Right lobe of liver (tissue), 6 donors: ENCODE data around the gene CCDC71L. TPM values are rescaled to one million over a fixed set of nuclear protein-coding genes. Genes with fewer than 3 reads are reported as not detected.
"Not testable (repeated sequence)": the region's sequence is repeated elsewhere in the genome, so short reads cannot be mapped to it uniquely, and the experiment has no call there.

Experiments
- ATAC-seq, 4 donors: fragments of 200-7000 bp; cut with Tn5 transposase; one replicate each; pipeline ENCODE4 v1.9.1; 2020; ENCODE audit warnings: mild to moderate bottlenecking in 4 of 4, moderate library complexity in 4 of 4
- DNase-seq, 3 donors: peaks; one replicate each; pipeline ENCODE4 v3.0.0-alpha.2; 2020
- H3K27ac ChIP-seq, 3 donors: fragments of 200-600 bp; one replicate each; pipeline ENCODE4 v1.8.0; 2022
- H3K27me3 ChIP-seq, 2 donors: fragments of 200-600 bp; one replicate each; pipeline ENCODE4 v1.8.0; 2022
- H3K36me3 ChIP-seq, 4 donors: fragments of 200-600 bp; sonication (generic) in 1 of 4; one replicate each; pipeline versions ENCODE4 v1.5.1 to v1.8.0; 2017 to 2022; ENCODE audit warnings: control low read depth in 1 of 4
- H3K4me1 ChIP-seq, 4 donors: fragments of 200-600 bp; sonication (generic) in 1 of 4; one replicate each; pipeline versions ENCODE4 v1.5.1 to v1.8.0; 2017 to 2022; ENCODE audit warnings: control low read depth in 1 of 4
- H3K4me3 ChIP-seq, 3 donors: fragments of 200-600 bp; one replicate each; pipeline ENCODE4 v1.8.0; 2022
- H3K9me3 ChIP-seq, 4 donors: fragments of 200-600 bp; sonication (generic) in 1 of 4; one replicate each; pipeline versions ENCODE4 v1.5.1 to v1.8.0; 2017 to 2022; ENCODE audit warnings: control low read depth in 1 of 4
- POLR2A ChIP-seq: fragments of 450-650 bp; IDR thresholded peaks from one replicate; pipeline ENCODE4 v1.6.1; 2017; ENCODE audit warnings: antibody characterized with exemption, mild to moderate bottlenecking
- WGBS: methylation state at CpG from one replicate; pipeline ENCODE4 v1.1.6; 2018; ENCODE audit warnings: low coverage, low lambda C conversion rate; ENCODE audit not compliant: insufficient coverage; ENCODE audit errors: missing lambda C conversion rate; 5-methylcytosine and 5-hydroxymethylcytosine counted together
- intact Hi-C, 2 donors: fragments of 100-400 bp; cut with DNase I; formaldehyde crosslinking; loops; one replicate each; pipeline versions ENCODE4 v1.11.2 to v1.14.1; 2022
- total RNA-seq, 6 experiments: library from RNA; depleted of rRNA in 2 of 6; stranded (reverse); fragments of >200 nt in 2 of 6; fragmentation: NEBNext Ultra II Directional in 3 of 6; extraction: Animal tissue kit (Norgen Biotek cat#: 25700) in 3 of 6; gene quantifications; one replicate each; pipeline versions ENCODE4 v1.1.0 to v1.2.4, GENCODE V29; 2016 to 2023
- TF ChIP-seq, protein P1 (sequence below), 4 donors: fragments of 200-600 bp in 3 of 4; fragments of 450-650 bp in 1 of 4; IDR thresholded peaks; one replicate each; pipeline versions ENCODE4 v1.5.1 to v1.8.0; 2016 to 2022; ENCODE audit warnings: antibody characterized with exemption in 4 of 4, mild to moderate bottlenecking in 2 of 4
- donor health status: DM: no; HTN: yes; CAD: no.
- donor health status: DM: no; HTN: no; CAD: no.
- donor health status: DM: no; HTN: no; CAD: no.
- donor health status: DM: no; HTN: yes; CAD: no.
- donor health status: DM: no; HTN: yes; CAD: no.

The CCDC71L gene
- total RNA-seq, 6 experiments from 2014 or later: 8.6 to 45.7 (median 22.6) TPM

DNA sequence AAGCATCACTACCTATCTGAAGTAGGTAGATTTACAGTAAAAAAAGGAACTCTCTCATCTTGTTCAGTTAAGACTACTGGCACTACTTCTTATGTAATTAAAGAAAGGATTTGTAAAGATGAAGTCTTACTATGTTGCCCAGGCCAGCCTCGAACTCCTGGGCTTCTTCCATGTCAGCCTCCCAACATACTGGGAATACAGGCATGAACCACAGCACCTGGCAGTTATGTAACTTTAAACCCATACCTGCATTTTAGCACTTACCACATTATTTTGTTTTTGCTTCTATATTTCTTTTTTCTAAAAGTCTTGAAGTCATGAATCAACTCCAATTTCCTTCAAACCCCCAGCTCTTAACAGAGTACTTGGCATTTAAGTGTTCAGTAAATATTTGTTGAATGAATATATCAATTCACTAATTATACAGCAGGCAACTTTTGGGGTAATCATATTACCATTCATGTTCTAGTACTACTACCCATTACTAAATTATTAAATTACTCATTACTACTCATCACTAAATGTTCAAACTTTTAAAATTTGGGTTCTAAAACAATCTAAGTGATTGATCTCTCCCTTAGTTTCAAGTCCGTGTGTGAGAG is 31.6 kb upstream of the CCDC71L start:
- H3K27me3 ChIP-seq: no peaks in the 10 kb centered on the region
- intact Hi-C loops: no loop called here
- no peaks in the 10 kb centered on the region for H3K4me1 ChIP-seq
- no peak overlapping the region for H3K27ac ChIP-seq
- DNase-seq (no peak), ATAC-seq (no peak)
- no peaks in the 10 kb centered on the region for H3K36me3 ChIP-seq
- WGBS: 36% methylated on average over 2 of the region's 2 CpGs
- H3K9me3 ChIP-seq: no peaks in the 10 kb centered on the region
- TF ChIP-seq, protein P1, sequence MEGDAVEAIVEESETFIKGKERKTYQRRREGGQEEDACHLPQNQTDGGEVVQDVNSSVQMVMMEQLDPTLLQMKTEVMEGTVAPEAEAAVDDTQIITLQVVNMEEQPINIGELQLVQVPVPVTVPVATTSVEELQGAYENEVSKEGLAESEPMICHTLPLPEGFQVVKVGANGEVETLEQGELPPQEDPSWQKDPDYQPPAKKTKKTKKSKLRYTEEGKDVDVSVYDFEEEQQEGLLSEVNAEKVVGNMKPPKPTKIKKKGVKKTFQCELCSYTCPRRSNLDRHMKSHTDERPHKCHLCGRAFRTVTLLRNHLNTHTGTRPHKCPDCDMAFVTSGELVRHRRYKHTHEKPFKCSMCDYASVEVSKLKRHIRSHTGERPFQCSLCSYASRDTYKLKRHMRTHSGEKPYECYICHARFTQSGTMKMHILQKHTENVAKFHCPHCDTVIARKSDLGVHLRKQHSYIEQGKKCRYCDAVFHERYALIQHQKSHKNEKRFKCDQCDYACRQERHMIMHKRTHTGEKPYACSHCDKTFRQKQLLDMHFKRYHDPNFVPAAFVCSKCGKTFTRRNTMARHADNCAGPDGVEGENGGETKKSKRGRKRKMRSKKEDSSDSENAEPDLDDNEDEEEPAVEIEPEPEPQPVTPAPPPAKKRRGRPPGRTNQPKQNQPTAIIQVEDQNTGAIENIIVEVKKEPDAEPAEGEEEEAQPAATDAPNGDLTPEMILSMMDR (IDR thresholded peaks at IDR 0.05): no peak
- no peak for TF ChIP-seq POLR2A
- no peak overlapping the region for H3K4me3 ChIP-seq

DNA sequence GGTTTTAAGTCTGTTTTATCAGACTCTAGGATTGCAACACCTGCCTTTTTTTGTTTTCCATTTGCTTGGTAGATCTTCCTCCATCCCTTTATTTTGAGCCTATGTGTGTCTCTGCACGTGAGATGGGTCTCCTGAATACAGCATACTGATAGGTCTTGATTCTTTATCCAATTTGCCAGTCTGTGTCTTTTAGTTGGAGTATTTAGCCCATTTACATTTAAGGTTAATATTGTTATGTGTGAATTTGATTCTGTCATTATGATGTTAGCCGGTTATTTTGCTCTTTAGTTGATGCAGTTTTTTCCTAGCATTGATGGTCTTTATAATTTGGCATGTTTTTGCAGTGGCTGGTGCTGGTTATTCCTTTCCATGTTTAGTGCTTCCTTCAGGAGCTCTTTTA is 27.2 kb upstream of the CCDC71L start:
- H3K9me3 ChIP-seq, H3K27ac ChIP-seq, H3K4me3 ChIP-seq, H3K36me3 ChIP-seq, H3K4me1 ChIP-seq, DNase-seq, H3K27me3 ChIP-seq, ATAC-seq, intact Hi-C loops: not testable (repeated sequence)
- 77% methylated on average over 2 of the region's 2 CpGs for WGBS

DNA sequence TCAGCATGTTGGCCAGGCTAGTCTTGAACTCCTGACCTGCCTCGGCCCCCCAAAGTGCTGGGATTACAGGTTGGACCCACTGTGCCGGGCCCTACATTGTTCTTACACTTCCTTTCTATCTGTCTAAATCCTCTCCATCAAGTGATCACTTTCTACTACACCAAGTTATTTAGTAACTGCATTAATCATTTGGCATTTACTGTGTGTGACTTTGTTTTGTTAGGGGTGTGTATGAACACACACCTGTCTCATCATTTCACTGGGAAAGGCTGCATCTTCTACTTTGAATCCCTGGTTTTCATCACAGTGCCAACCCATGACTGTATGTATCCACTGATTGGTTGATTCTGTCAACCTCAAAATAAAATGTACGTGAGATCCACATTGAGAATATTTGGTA is 23.0 kb upstream of the CCDC71L start:
- DNase-seq: no peak
- TF ChIP-seq POLR2A: no peak
- TF ChIP-seq, protein P1 (IDR thresholded peaks at IDR 0.05): no peak

DNA sequence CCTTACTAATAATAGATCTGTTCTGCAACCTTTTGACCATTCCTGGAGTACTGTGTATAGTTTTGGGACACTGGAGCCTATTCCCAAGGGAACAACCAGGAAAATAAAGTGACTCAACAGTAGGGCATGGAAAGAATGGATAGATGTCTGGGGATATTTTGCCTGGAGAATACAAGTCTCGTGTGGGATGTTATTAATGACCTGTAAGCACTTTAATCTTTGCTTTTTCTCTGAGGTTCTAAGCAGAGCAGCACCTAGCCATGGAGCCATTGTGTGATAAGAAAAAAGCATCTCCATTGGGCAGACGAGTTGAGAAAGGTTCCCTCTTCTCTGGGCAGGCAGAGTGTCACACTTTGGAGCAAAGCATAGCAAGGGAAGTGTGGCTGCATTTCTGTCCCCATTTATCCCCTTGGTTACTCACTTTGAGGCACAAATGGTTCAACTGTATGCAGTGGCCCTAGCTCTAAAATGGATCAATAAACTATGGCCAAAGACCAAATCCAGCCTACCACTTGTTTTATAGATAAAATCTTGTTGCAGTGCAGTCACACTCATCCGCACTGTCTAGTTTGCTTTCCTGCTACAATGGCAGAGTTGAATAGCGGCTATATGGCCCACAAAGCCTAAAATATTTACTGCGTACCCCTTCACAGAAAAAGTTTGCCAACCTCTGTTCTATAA is 21.0 kb upstream of the CCDC71L start:
- intact Hi-C loops: no loop called here
- peak in 2 of 4 donors; percentile 61 to 64 for ATAC-seq
- TF ChIP-seq, protein P1 (IDR thresholded peaks at IDR 0.05): no peak
- no peak for TF ChIP-seq POLR2A

More for the DNA sequence above, 23.0 kb upstream of the CCDC71L start:
- WGBS: 85% methylated on average over 3 of the region's 3 CpGs
- Histone ChIP-seq H3K27ac (no peak overlapping the region), H3K9me3 (no peaks in the 10 kb centered on the region), H3K27me3 (no peaks in the 10 kb centered on the region), H3K4me1 (no peaks in the 10 kb centered on the region), H3K4me3 (no peak overlapping the region), H3K36me3 (no peaks in the 10 kb centered on the region)
- intact Hi-C loops: no loop called here
- no peak for ATAC-seq

DNA sequence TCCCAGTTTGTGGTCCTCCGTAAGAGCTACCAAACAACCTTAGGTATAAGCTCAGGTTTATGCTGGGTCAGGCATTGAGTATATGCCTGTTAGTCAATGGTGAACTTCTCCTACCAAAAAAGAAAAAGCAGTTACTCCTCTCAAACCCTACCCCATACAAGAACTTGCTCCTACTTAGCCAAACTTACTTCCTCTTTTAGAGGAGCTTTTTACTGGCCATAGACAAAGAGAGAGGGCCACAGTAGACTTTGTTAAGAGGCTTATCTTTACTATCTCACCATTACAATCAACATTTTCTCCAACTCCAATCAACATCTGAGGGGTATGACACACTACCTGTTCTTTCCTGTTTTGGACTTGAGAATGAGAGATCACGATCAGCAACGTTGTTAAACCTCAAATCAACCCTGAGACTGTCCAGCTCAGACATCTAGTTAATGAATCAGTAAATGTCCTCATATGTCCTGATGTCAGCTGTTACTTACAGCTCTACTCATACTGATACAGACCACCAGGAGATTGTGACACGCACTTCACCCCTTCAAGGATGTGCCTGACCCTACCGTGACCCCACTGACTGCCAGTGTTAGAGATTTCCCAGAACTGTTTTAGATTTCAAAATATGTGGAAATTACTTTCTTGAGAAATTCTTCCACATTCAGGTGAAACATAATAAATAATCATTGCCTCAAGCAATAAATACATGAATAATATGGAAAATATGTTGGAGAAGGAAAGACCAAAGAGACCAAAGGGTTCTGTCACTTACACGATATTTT is 18.4 kb upstream of the CCDC71L start:
- no peaks in the 10 kb centered on the region for H3K9me3 ChIP-seq
- WGBS: 63% methylated on average over 6 of the region's 6 CpGs
- ATAC-seq (no peak), DNase-seq (no peak)
- no peaks in the 10 kb centered on the region for H3K36me3 ChIP-seq
- no peaks in the 10 kb centered on the region for H3K27me3 ChIP-seq
- H3K4me3 ChIP-seq: no peak overlapping the region
- TF ChIP-seq, protein P1 (IDR thresholded peaks at IDR 0.05): no peak
- TF ChIP-seq POLR2A: no peak
- no peaks in the 10 kb centered on the region for H3K4me1 ChIP-seq
- H3K27ac ChIP-seq: no peak overlapping the region
- intact Hi-C loops: no loop called here

More for the DNA sequence above, 21.0 kb upstream of the CCDC71L start:
- Histone ChIP-seq H3K27me3 (no peaks in the 10 kb centered on the region), H3K4me3 (no peak overlapping the region), H3K36me3 (no peaks in the 10 kb centered on the region), H3K27ac (no peak overlapping the region), H3K4me1 (no peaks in the 10 kb centered on the region), H3K9me3 (no peaks in the 10 kb centered on the region)
- 45% methylated on average over 4 of the region's 5 CpGs for WGBS
- no peak for DNase-seq
